NOMO-1 treated with DMSO at 0.1 percent for 48 hours (cell line): ENCODE measurements around the gene NOTUM.
"Not testable (repeated sequence)": the region's sequence is repeated elsewhere in the genome, so short reads cannot be mapped to it uniquely, and the experiment has no call there.

ENCODE experiments used
- DNase-seq: peaks from one replicate; lab custom pipeline; 2025; ENCODE audit not compliant: unreplicated experiment; lab: John Stamatoyannopoulos, UW

The NOTUM gene

GRCh38 chr17:81958633-81959342 lies 2.2 kb downstream of the NOTUM start:
- no peak for DNase-seq

GRCh38 chr17:81957691-81958432 lies 3.1 kb downstream of the NOTUM start:
- DNase-seq = no peak

GRCh38 chr17:81956607-81957589 lies 4.1 kb downstream of the NOTUM start:
- no peak for DNase-seq

DNA sequence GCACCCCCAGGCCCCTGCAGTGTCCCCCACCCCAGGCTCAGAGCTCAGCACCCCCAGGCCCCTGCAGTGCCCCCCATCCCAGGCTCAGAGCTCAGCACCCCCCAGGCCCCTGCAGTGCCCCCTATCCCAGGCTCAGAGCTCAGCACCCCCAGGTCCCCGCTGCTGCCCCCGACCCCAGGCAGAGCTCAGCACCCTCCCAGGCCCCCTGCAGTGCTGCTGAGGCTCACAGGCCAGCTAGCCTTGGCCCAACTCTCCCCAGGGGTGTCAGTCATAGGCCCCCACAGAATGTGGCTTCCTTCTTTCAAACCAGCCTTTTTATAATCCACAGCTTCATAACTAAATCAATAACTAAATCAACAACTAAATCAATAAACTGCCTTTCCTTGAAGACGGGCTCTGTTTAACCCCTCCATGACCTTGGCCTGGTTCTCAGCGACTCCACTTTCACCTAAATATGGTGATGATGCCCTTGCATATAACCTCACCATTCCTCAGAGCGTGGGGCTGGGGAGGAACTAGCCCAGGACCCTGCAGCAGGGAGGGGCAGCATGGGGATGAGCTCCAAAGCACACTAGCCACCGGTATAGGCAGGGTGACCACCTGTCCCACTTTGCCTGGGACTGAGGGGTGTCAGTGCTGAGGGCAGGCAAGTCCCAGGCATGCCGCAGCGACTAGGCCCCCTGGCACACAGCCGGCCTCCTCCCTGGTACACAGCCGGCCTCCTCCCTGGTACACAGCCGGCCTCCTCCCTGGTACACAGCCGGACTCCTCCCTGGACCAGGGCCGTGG lies 5.0 kb downstream of the NOTUM start:
- no peak for DNase-seq

GRCh38 chr17:81955058-81955681 lies 5.8 kb downstream of the NOTUM start:
- DNase-seq = no peak

GRCh38 chr17:81954131-81955057 lies 6.6 kb downstream of the NOTUM start:
- DNase-seq = no peak

DNA sequence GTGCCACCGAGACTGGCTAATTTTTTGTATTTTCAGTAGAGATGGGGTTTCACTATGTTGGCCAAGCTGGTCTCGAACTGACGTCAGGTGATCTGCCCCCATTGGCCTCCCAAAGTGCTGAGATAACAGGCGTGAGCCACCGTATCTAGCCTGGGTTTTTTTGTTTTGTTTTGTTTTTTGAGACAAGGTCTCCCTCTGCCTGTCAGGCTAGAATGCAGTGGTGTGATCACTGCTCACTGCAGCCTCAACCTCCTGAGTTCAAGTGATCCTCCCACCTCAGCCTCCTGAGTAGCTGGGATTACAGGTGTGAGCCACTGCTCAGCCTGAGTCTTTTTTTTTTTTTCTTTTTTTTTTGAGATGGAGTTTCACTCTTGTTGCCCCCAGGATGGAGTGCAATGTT lies 7.5 kb downstream of the NOTUM start:
- DNase-seq = not testable (repeated sequence)

GRCh38 chr17:81952792-81953228 lies 8.2 kb downstream of the NOTUM start:
- no peak for DNase-seq

GRCh38 chr17:81951785-81952684 lies 9.0 kb downstream of the NOTUM start:
- DNase-seq = no peak

DNA sequence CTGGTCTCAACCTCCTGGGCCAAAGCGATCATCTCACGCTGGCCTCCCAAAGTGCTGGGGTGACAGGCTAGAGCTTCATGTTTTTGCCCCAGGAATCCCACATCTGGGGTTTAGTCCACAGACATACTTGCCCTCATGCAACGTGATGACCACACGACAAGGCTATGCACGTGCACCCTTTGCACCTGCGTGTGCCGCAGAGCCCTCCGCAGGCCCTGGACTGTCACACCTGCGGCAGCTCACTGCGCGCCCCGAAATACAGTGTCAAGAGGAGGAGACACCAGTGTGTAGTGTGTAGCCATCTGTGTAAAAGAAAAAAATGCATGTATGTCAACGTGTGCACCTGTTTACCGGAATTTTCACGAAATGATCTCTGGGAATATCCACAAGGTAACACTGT lies 10.5 kb downstream of the NOTUM start:
- no peak for DNase-seq

DNA sequence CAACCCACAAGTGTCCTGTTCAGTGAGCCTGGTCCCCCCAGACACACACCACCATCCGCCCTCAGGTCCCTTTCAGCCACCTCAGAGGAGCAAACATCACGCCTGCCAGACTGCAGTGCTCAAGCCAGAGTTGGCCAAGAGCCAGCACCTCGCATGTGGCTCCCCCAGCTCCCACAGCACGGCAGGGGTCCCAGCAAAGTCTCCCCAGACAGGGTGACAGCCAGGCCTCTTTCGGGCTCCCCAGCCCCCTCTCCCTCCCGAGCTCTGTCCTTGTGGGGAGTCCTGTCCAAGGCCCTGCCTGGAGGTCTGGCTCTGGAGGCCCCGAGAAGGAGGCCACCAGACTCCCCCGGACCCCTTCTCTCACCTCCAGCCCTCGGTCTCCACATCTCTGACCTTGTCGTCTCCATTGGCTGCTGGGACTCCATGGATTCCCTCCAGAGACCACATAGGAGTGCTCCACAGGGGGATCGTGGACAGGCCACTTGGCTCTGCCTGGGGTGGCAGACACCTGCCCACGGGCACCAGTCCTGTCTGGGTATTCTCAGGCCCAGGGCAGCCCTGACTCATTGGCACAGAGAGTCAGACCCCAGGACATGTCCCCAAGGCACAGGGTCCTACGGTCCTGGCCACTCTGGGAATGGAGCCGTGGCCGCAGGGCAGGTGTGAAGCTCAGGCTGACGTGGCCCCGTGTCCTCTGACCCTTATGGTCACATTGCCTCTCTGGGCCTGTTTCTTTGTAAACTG lies 12.2 kb downstream of the NOTUM start:
- DNase-seq = no peak

DNA sequence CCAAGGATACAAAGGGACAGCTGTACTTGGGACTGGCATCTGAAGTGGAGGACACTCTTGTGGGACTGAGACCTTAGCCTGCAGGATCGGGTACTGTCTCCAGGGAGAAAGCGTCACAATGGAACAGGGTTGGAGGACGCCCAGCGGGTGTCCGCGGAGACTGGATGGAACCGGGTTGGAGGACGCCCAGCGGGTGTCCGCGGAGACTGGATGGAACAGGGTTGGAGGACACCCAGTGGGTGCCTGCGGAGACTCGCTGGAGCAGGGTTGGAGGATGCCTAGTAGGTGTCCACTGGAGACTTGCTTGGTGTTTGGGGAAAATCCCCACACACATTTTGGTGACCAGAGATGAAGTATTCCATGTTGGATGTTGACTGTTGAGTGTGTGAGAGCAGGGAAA lies 13.8 kb downstream of the NOTUM start, which contains the start of gene MYADML2:
Gene MYADML2 (minus strand): TSS at position 45 of the 400 bp plus-strand sequence. CDS start 5,492 bp downstream, outside the sequence.
- DNase-seq = no peak

DNA sequence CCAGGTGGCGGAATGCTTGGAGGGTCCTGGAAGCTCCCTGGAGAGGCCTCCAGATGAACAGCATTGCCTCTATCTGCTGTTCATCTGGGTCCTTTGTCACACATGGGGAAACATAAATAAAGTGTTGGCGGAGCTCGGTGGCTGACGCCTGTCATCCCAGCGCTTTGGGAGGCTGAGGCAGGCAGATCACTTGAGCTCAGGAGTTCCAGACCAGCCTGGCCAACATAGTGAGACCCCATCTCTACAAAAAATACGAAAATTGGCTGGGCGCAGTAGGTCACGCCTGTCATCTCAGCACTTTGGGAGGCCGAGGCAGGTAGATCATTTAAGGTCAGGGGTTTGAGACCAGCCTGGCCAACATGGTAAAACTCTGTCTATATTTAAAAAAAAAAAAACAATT lies 16.1 kb downstream of the NOTUM start:
- DNase-seq = no peak

DNA sequence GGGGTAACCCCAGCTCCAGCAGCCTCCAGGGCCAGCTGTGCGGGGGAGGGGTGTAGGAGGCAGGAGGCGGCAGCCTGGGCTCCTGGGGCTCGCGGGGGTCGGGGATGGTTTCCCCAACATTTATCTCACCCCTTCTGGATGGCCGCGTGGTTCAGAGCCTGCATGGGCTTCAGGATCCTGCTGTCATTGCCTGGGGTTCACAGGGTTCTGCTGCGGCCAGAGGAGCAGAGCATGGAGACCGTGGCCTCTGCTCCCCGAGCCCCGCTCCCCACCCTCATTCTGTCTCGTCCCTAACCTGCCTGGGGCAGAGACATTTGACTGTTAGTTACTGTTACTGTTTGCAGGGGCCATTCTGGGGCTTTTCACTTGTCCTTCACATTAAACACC lies 18.8 kb downstream of the NOTUM start:
- no peak for DNase-seq

- no peak for DNase-seq
These were observed 19.4 kb downstream of the NOTUM start for GRCh38 chr17:81941484-81942166.
